ENCODE results near the gene SHROOM3.
A peak's percentile ranks its signal among the peaks of the same experiment; 100 is the strongest.

DNA sequence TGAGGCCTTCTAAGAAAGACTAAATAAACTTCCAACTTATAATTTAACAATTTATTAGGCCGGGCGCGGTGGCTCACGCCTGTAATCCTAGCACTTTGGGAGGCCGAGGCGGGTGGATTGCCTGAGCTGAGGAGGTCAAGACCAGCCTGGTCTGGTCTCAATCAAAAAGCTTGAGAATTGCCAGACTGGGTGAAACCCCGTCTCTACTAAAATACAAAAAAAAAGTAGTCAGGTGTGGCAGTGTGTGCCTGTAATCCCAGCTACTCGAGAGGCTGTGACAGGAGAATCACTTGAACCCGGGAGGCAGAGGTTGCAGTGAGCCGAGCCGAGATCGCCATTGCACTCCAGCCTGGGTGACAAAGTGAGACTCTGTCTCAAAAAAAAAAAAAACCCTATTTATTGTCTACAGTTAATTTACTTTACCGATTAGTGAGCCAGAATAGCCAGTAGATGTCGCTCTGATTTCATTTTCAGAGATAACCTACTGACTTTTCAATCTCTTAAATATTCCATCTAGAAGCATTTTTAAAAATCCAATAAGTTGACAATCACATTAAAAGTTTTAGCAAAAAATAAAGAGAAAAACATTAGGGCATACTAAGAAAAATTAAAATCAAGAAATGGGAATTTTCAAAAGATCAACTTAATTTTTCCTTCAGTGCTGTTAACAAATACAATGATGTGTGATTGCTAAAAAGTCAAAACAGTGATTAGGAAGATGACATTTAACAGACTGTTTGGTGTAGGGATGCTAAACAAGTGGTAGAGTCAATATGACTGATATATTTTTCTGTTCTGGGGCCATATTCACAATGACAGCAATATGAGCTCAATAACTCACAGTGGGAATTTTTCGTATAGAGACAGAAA, 4.3 kb upstream of the SHROOM3 start:
- no peak for TF ChIP-seq REST (IDR thresholded peaks at IDR 0.05)
- TF ChIP-seq, protein P1, sequence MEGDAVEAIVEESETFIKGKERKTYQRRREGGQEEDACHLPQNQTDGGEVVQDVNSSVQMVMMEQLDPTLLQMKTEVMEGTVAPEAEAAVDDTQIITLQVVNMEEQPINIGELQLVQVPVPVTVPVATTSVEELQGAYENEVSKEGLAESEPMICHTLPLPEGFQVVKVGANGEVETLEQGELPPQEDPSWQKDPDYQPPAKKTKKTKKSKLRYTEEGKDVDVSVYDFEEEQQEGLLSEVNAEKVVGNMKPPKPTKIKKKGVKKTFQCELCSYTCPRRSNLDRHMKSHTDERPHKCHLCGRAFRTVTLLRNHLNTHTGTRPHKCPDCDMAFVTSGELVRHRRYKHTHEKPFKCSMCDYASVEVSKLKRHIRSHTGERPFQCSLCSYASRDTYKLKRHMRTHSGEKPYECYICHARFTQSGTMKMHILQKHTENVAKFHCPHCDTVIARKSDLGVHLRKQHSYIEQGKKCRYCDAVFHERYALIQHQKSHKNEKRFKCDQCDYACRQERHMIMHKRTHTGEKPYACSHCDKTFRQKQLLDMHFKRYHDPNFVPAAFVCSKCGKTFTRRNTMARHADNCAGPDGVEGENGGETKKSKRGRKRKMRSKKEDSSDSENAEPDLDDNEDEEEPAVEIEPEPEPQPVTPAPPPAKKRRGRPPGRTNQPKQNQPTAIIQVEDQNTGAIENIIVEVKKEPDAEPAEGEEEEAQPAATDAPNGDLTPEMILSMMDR (IDR thresholded peaks at IDR 0.05; ENCODE audit: low read depth, low read length, missing input control), result peak; percentile 65

Measured in liver (tissue), 2 donors.